Measurements from ENCODE around the gene ARV1.

DNA sequence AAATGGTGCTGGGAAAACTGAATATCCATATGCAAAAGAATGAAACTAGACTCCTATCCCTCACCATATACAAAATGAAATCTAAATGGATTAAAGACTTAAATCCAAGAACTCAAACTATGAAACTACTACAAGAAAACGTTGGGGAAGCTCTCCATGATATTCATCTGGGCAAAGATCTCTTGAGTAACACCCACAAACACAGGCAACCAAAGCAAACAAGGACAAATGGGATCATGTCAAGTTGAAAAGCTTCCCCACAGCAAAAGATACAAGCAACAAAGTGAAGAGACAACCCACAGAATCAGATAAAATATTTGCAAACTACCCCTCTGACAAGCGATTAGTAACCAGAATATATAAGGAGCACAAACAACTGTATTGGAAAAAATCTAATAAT is 14.0 kb upstream of the ARV1 start:
- TF ChIP-seq, protein P1, sequence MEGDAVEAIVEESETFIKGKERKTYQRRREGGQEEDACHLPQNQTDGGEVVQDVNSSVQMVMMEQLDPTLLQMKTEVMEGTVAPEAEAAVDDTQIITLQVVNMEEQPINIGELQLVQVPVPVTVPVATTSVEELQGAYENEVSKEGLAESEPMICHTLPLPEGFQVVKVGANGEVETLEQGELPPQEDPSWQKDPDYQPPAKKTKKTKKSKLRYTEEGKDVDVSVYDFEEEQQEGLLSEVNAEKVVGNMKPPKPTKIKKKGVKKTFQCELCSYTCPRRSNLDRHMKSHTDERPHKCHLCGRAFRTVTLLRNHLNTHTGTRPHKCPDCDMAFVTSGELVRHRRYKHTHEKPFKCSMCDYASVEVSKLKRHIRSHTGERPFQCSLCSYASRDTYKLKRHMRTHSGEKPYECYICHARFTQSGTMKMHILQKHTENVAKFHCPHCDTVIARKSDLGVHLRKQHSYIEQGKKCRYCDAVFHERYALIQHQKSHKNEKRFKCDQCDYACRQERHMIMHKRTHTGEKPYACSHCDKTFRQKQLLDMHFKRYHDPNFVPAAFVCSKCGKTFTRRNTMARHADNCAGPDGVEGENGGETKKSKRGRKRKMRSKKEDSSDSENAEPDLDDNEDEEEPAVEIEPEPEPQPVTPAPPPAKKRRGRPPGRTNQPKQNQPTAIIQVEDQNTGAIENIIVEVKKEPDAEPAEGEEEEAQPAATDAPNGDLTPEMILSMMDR (IDR thresholded peaks at IDR 0.05) = no peak
- TF ChIP-seq, protein P2, sequence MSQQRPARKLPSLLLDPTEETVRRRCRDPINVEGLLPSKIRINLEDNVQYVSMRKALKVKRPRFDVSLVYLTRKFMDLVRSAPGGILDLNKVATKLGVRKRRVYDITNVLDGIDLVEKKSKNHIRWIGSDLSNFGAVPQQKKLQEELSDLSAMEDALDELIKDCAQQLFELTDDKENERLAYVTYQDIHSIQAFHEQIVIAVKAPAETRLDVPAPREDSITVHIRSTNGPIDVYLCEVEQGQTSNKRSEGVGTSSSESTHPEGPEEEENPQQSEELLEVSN (IDR thresholded peaks at IDR 0.05; ENCODE audit: borderline replicate concordance, low read depth) = no peak
- no peak for TF ChIP-seq ESRRA (IDR thresholded peaks at IDR 0.05; ENCODE audit: borderline replicate concordance, low read length)
- TF ChIP-seq PHF8 (IDR thresholded peaks at IDR 0.05; ENCODE audit: borderline replicate concordance, low read depth) = no peak

Data from A549 (cell line).